CD4-positive, alpha-beta T cell treated with Interferon gamma for 1 hour (primary cell): Measurements from ENCODE around the gene ERCC1.

ENCODE experiments used
- DNase-seq: peaks from one replicate; pipeline ENCODE4 v3.0.0-alpha.2; 2020

The ERCC1 gene

DNA sequence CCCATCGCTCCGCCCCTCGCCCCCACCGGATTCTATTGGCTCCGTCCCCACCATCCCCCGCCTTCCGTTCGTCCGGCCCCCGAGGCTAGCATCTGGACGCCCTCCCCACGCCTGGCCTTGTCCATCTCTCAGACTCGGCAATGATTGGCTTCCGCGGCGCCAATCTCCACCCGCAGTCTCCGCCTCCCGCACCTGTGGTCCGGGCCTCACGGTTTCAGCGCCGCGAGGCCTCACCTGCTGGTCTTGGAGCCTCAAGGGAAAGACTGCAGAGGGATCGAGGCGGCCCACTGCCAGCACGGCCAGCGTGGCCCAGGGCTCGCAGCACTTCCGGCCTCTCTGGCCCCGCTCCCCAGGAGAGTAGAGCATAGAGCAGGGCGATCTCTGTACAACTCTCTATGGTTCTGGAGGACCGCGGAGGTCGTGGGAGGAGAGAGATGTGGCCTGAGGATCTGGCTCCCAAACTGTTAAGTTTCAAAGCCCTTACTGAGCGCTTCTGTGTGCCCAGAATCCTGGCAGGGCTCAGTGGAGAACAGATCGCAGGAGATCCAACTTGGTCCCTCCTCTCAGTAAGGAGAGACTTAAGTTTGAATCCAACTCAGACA is at the start of gene ERCC1:
ERCC1 (minus strand) TSS at position 329 of the 602 bp plus-strand sequence. CDS start 543 bp downstream, outside the sequence.
- DNase-seq, result no peak

DNA sequence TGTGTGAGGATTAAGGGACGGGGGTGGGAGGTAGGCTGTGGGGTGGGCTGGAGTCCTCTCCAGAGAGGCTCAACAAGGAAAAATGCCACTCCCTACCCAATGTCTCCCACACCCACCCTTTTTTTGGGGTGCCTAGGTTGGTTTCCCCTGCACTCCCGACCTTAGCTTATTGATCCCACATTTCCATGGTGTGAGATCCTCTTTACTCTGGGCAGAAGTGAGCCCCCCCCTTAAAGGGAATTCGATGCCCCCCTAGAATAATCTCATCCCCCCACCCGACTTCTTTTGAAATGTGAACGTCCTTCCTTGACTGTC is 49.6 kb upstream of the ERCC1 start:
- DNase-seq, result no peak

DNA sequence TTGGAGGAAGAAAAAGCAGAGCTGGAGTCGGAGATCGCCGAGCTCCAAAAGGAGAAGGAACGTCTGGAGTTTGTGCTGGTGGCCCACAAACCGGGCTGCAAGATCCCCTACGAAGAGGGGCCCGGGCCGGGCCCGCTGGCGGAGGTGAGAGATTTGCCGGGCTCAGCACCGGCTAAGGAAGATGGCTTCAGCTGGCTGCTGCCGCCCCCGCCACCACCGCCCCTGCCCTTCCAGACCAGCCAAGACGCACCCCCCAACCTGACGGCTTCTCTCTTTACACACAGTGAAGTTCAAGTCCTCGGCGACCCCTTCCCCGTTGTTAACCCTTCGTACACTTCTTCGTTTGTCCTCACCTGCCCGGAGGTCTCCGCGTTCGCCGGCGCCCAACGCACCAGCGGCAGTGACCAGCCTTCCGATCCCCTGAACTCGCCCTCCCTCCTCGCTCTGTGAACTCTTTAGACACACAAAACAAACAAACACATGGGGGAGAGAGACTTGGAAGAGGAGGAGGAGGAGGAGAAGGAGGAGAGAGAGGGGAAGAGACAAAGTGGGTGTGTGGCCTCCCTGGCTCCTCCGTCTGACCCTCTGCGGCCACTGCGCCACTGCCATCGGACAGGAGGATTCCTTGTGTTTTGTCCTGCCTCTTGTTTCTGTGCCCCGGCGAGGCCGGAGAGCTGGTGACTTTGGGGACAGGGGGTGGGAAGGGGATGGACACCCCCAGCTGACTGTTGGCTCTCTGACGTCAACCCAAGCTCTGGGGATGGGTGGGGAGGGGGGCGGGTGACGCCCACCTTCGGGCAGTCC is 49.0 kb upstream of the ERCC1 start:
- peak; percentile 76 for DNase-seq

DNA sequence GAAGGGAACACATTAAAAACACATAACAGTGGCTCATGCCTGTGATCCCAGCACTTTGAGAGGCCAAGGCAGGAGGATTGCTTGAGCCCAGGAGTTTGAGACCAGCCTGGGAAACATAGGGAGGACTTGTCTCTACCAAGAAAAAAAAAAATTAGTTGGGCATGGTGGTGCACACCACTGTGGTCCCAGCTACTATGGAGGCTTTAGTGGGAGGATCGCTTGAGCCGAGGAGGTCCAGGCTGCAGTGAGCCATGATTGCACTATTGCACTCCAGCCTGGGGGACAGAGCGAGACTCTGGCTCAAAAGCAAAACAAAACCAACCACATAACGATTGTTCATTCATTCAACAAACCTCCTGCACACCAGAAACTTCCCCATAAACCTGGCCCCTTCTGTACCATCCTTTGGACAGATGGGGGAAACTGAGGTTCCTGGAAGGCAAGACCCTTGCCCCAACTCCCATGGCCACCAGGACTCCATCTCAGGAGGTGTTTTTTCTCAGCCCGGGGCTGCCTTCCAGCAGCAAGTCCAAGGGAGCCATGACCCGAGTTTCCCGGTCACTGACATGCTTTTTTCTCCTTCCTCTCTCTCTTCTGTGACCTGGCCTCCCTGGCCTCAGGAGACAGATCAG is 48.3 kb upstream of the ERCC1 start:
- DNase-seq, result peak; percentile 51

DNA sequence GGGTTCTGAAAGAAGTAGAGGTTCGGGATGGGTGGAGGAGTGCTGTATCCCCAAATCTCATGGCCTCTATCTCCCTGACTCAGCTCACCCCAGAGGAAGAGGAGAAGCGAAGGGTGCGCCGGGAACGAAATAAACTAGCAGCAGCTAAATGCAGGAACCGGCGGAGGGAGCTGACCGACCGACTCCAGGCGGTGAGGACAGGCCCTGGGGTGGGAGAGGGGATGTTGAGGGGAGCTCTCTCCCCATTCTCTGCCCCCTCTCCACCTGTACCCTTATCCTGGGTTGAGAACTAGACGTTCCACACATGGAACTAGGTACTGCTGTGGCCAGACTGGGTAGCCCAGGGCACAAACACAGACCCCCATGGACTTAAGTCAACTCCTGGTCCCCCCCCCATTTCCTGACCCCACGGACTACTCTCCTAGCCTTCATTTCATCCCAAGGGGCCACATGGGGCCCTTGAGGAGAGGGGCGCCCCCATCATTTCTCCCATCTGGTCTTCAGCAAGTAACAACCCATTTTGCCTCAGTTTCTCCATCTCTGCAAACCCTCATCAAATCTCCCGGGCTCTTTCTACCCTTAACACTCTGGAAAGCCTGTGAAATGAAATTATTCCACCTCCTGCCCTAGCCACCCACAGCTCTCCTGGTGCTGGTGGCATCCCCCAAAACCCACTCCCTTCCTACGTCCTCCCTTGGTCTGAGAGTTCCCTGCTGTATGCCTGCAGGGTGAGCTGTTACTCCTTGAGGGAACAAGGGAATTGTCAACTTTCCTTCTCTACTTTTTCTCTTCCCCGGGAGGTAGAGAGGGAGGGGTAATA is 47.6 kb upstream of the ERCC1 start:
- DNase-seq, result peak; percentile 53

DNA sequence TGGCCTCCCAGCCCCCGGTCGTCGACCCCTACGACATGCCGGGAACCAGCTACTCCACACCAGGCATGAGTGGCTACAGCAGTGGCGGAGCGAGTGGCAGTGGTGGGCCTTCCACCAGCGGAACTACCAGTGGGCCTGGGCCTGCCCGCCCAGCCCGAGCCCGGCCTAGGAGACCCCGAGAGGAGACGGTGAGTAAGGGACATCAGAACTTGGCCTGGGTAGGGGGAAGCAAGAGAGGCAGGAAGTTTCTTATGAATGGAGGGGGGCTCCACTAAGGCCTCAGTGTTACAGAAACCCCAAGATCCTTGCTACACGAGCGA is 47.0 kb upstream of the ERCC1 start:
- DNase-seq, result no peak

DNA sequence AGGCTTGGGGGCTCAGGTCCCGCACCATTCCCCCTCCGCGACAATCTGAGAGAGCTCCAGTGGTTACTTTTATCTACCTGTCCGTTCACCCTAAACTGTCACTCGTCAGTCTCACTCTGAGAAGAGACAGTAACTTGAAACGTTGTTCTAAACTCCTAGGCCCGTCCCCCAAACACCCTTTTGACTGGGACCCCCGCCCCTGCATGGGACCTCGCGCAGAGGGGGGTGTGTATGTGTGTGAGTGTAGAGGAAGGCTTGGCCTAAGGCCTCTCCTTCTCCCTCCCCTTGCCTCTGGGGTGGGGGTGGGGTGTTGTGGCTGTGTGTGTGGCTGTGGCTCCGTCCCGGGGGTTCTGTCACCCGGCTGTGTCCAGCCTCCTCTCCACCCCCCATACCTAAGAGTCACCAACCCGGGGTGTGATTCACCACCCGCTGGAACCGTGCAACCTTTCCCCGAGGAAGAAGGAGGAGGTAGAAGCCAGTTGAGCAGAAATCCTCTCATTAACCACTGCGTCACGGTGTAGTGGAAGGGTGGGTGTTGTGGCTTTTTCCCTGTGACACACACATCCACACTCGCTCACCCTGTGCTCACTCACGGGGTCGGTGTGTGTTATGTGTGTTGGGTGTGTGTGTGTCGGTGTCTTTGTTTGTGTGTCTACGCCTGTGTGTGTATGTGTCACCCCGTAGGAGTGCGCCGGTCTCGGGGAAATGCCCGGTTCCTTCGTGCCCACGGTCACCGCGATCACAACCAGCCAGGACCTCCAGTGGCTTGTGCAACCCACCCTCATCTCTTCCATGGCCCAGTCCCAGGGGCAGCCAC is 46.4 kb upstream of the ERCC1 start:
- peak; percentile 77 for DNase-seq

DNA sequence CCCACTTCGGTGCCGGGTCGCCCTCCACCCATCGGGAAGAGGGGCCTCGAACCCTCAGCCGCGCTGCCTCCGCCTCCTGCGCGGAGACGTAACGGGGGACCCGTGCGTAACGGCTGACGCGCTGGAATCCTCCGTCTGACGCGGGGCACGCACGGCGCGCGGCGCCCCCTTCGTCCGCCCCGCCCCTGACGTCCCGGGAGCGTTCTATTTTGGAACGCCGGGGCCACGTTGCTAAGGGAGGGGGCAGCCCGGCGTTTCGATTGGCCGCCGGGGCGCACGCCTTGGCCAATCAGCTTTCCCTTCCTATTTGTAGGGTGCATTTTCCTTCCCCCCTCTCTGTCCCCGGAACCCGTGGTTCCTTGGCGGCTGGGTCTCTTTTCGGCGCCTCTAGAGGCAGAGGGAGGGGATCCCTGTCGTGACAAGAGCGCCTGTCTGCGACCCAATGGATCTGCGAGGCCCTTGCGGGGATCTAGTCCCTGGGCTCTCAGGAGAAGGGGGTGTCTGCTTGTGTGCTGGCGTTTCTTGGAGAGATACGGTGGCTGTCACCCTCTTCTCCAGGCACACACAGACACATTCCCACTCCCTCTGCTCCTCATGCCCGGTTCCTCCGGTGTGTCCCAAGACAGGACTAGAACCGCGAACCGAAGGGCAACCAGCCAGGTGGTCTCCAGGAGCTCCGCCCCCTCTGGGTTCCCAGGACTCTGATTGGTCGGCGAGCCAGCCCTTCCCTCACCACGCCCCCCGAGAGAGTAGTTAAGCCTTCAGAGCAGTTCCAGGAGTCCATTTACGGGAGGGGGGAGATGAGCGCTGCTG is 45.6 kb upstream of the ERCC1 start:
- DNase-seq, result peak; percentile 83

DNA sequence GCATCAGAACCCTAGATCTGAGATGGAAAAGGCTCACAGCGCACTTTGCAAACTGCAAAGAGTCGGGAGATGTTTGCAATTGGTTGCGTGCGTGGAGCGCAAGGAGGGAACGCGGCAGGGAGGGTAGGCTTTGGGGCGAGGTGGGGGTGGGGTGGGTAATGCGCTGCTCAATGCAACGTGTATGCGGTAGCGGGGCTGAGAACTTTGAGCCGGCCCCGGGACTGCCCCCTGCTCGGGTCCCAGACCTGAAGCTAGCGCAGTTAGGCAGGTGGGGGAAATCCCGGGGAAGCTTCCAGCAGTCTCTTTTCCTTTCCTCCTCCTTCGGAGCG is 45.0 kb upstream of the ERCC1 start:
- no peak for DNase-seq

DNA sequence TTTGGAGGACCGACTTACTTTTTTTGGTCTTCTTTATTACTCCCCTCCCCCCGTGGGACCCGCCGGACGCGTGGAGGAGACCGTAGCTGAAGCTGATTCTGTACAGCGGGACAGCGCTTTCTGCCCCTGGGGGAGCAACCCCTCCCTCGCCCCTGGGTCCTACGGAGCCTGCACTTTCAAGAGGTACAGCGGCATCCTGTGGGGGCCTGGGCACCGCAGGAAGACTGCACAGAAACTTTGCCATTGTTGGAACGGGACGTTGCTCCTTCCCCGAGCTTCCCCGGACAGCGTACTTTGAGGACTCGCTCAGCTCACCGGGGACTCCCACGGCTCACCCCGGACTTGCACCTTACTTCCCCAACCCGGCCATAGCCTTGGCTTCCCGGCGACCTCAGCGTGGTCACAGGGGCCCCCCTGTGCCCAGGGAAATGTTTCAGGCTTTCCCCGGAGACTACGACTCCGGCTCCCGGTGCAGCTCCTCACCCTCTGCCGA is 44.5 kb upstream of the ERCC1 start:
- no peak for DNase-seq

DNA sequence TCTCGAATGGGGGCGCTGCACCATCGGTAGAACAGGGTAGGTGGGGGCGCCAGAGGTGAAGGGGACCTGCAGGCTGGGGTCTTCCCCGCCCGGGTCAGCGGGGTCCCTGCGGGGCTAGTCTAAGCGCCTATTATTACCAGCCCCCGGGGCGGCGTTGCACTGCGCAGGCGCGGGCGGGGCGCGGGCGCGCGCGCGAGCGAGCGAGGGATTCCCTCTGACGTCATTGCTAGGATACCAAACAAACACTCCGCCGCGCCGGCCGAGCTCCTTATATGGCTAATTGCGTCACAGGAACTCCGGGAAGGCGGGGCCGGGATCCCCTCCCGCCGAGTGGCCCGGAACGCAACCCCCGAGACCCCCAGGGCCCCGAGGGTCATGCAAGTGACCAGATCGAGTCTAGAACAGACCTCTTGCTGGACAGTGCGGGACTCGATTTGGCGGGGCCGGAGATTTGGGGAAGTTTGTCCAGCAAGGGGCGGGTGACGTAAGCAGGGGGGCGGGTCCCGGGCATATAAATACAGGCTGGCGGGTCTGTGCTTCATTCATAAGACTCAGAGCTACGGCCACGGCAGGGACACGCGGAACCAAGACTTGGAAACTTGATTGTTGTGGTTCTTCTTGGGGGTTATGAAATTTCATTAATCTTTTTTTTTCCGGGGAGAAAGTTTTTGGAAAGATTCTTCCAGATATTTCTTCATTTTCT is 43.9 kb upstream of the ERCC1 start, which contains the start of gene FOSB:
FOSB (plus strand) TSS at position 541 of the 703 bp plus-strand sequence. CDS start 591 bp downstream, outside the sequence.
- DNase-seq, result peak; percentile 96

DNA sequence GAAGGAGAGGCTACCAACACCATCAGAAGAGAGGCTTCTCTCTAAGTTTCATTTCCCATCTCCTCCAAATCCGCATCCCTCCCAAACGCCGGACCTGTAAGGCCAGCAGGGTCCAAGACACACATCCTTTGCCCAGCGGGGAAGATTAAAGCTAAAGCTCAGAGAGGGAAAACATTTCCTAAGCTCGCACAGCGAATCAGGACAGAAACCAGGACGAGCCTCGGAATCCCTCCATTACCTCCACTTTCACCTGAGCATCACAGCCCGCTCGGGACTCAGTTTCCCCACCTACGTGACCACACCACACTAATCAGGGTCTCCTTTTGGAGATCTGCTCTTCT is 43.4 kb upstream of the ERCC1 start:
- no peak for DNase-seq

DNA sequence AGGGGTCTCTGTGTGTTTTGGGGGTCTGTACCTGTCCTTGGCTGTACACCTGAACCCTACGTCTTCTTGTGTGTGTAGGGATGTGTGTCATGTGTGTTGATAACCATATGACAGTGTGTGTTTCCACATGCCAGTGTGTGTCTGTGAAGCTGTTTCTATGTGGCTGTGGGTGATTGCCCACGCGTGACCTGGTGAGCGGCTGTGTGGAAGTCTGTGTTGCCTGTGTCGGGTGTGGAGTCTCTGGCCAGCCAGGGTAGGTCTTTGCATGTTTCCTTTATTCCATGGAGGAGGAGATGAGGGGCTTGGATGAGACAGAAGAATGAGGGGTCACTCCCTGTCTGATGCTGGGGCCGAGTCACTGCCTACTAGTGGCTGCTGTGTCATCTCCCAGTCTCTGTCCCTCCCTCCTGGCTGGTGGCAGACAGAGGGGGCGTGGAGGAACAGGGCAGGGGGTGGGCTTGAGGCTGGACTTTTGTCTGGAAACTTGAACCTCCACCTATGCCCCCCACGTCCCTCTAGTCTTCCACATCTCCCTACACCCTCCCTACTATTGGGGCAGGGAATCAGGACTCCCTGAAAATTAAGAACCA is 41.2 kb upstream of the ERCC1 start:
- no peak for DNase-seq

DNA sequence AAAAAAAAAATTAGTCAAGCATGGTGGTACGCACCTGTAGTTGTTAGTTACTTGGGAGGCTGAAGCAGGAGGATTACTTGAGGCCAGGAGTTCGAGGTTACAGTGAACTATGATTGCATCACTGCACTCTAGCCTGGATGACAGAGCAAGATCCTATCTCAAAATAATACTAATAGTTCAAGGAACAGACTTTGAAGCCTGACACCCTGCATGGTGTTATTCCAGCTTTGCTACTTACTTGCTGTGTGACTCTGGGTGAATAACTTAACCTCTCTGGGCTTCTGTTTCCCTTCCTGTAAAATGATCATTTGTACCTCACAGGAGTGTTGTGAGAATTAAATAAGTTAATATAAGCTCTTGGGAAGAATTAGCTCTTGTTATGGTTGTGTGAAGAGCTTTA is 40.6 kb upstream of the ERCC1 start:
- DNase-seq, result no peak

DNA sequence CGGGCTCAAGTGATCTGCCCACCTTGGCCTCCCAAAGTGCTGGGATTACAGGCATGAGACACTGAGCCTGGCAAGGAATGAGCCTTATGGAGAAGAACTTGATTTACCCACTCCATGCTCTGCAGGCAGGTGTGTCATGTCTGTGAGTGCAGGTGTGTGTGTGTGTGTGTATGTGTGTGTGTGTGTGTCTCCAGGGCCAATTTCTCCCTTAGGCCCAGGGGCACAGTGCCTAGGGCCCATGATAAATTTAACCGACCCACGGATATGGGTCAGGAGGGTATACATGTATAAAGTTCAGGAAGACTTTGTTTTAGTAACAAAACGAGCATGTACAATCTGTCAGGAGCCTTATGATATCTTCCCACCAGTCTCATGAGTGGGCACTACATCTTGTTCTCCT is 39.5 kb upstream of the ERCC1 start:
- DNase-seq, result no peak

DNA sequence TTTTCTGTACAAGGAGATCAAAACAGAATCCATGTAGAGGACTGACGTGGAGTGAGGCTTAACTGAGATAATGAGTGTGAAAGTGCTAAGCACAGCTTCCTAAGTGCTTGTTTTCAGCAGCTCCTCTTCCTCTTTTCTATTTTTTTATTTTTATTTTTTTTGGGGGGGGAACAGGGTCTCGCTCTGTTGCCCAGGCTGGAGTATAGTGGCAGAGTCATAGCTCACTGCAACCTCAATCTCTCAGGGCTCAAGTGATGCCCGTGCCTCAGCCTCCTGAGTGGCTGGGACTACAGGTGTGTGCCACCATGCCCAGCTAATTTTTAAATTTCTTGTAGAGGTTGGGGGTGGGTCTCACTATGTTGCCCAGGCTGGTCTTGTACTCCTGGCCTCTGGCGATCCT is 38.5 kb upstream of the ERCC1 start:
- DNase-seq, result no peak

DNA sequence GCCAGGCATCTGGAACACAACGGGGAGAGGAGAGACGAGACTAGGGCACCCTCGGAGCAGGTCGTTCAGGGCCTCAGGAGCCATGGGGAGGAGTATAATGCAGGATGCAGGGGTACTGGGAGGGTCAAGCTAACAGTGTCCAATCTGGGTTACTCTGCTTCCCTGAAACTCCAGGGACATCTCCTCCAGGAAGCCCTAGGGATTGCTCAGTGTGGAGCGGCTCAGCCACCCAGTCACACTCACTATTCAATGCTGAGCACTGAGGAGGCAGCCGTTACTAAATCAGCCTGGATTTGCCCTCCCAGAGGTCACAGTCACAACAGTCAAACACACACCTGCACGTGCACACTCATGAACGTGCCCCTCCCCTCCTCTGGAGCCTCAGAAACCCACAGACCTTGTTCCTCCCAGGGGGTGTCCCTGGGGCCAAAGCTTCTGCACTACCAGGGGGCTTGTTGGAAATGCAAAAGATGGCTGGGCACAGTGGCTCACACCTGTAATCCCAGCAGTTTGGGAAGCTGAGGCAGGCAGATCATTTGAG is 37.2 kb upstream of the ERCC1 start:
- DNase-seq, result no peak

DNA sequence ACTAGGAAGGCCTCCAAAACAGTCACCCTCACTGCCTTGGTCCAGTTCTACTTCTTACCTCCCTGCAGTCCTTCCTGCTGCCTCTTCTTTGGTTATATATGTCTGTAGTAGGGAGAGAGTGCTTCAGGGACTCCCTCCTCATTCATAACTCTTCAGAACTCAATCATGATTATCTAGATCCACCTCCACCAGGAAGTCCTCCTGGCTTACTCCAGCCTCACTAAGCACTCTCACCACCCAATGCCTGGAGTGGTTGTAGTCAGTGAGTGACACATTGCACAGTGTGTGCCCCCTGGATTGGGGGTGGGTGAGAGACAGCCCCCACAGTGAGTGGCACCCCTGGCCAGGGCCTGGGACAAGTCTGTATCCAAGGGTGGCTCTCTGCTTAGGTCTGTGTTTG is 34.1 kb upstream of the ERCC1 start:
- no peak for DNase-seq

DNA sequence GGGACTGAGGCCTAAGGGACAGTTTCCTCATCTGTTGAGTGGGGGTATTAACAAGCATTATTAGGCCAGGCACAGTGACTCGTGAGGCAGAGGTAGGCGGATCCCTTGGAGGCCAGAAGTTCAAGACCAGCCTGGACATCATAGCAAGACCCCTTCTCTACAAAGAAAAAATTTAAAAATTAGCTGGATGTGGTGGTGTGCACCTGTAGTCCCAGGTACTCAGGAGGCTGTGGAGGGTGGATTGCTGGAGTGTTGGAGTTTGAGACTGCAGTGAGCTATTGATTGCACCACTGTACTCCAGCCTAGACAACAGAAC is 32.7 kb upstream of the ERCC1 start:
- no peak for DNase-seq

DNA sequence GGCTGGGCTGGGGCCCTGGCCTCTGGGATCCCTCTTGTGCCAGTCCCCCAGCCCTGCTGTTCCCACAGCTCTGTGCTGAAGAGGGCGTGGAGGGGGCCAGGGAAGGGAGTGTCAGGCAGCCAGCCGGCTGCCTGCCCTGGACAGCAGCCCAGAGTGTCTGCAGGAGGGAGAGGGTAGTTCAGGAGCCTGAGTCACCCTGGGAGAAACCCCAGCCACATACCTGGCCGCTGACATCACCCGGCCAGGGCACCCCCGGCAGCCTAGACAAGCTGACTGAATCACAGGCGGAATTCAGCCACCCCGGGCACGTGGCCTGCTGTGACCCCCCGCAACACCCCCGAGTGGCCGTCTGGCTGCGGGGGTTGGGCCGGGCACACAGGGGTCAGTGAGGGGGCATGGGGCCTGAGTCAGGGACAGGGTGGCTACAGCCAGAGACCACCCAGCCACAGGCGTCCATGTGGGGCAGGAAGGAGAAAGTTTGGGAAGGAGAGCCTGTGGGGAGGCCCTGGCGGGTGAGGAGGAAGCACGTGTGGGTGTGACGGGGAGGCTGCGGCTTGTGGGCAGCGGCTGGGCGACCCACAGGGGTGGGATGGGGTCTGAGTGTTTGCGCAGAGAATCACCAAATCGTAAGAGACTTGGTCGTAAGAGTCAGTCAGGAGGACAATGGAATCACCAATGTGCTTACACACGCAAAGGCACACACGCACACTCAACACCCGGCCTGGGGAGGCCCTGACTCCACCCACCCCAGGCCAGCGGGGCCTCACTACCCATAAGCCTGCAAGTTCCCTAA is 32.2 kb upstream of the ERCC1 start:
- DNase-seq, result peak; percentile 89
